ENCODE data around the gene OR4E2.

- TF ChIP-seq CTCF (IDR thresholded peaks at IDR 0.05) (no peak), POLR2A (IDR thresholded peaks at IDR 0.05) (no peak), POLR2AphosphoS5 (IDR thresholded peaks at IDR 0.05) (no peak)
Observed at GRCh38 chr14:21653331-21653885, at the start of gene OR4E2.

All from transverse colon (tissue), 4 donors.